Endodermal cell (in vitro differentiated cells): ENCODE results near the gene SPPL2C. TPM values are rescaled to one million over a fixed set of nuclear protein-coding genes. Genes with fewer than 3 reads are reported as not detected.

Experiments used
- DNase-seq: peaks from one replicate; pipeline ENCODE4 v3.0.0-alpha.2; 2017
- H3K27ac ChIP-seq: 2 replicates; pipeline ENCODE4 v1.5.1; 2013; ENCODE audit warnings: mild to moderate bottlenecking, low read depth, low read length, moderate library complexity
- H3K27me3 ChIP-seq: 2 replicates; pipeline ENCODE4 v1.6.1; 2013; ENCODE audit warnings: mild to moderate bottlenecking, low read length, moderate library complexity; ENCODE audit not compliant: insufficient read depth, control insufficient read depth, poor library complexity, severe bottlenecking
- H3K36me3 ChIP-seq: 2 replicates; pipeline ENCODE4 v1.7.0; 2013; ENCODE audit warnings: mild to moderate bottlenecking, low read length, moderate library complexity; ENCODE audit not compliant: control insufficient read depth, insufficient read depth
- H3K4me1 ChIP-seq: one replicate; pipeline ENCODE4 v1.7.0; 2013; ENCODE audit warnings: low read length; ENCODE audit not compliant: control insufficient read depth, insufficient read depth
- H3K4me3 ChIP-seq: 2 replicates; pipeline ENCODE4 v1.5.1; 2013; ENCODE audit warnings: mild to moderate bottlenecking, low read length, moderate library complexity
- H3K9ac ChIP-seq: 2 replicates; pipeline ENCODE4 v1.6.1; 2013; ENCODE audit warnings: mild to moderate bottlenecking, low read length, moderate library complexity; ENCODE audit not compliant: poor library complexity, severe bottlenecking; ENCODE audit errors: extremely low read depth
- H3K9me3 ChIP-seq: 2 replicates; pipeline ENCODE4 v1.6.1; 2013; ENCODE audit warnings: mild to moderate bottlenecking, low read length, moderate library complexity; ENCODE audit not compliant: control insufficient read depth
- H3K27ac Mint-ChIP-seq: 2 replicates; pipeline ENCODE4 v1.8.0; 2020; ENCODE audit warnings: mixed read lengths
- H3K27me3 Mint-ChIP-seq: 2 replicates; pipeline ENCODE4 v1.8.0; 2021; ENCODE audit warnings: mild to moderate bottlenecking, mixed read lengths; ENCODE audit not compliant: insufficient read depth
- H3K36me3 Mint-ChIP-seq: 2 replicates; pipeline ENCODE4 v1.8.0; 2020; ENCODE audit warnings: low read depth, mixed read lengths
- H3K4me1 Mint-ChIP-seq: 2 replicates; pipeline ENCODE4 v1.8.0; 2020; ENCODE audit warnings: mixed read lengths
- H3K4me3 Mint-ChIP-seq: 2 replicates; pipeline ENCODE4 v1.8.0; 2020; ENCODE audit warnings: mild to moderate bottlenecking, moderate library complexity, mixed read lengths
- H3K9me3 Mint-ChIP-seq: 2 replicates; pipeline ENCODE4 v1.8.0; 2020; ENCODE audit warnings: mild to moderate bottlenecking, mixed read lengths
- CTCF ChIP-seq: fragments of 200-600 bp; sonication (generic); conservative IDR thresholded peaks from 2 replicates; pipeline ENCODE4 v1.5.0; 2021; ENCODE audit warnings: antibody characterized with exemption, mild to moderate bottlenecking
- WGBS, 2 experiments: methylation state at CpG; one replicate each; pipeline versions ENCODE4 v1.1.5 to v1.1.7; 2013; ENCODE audit warnings: missing lambda C conversion rate in 2 of 2, mixed read lengths in 1 of 2; ENCODE audit not compliant: insufficient coverage in 1 of 2, insufficient read length in 1 of 2; 5-methylcytosine and 5-hydroxymethylcytosine counted together
- total RNA-seq, 2 donors: library from RNA; stranded (reverse); fragmentation: NEBNext Ultra II Directional in 1 of 2; extraction: Animal tissue kit (Norgen Biotek cat#: 25700) in 1 of 2; gene quantifications; 2 replicates in 1 of 2; 3 replicates in 1 of 2; pipeline ENCODE4 v1.2.1, GENCODE V29; 2021

The SPPL2C gene
- total RNA-seq, 2 donors from 2014 or later = not detected

GRCh38 chr17:45871718-45872117 is 27.0 kb downstream of the SPPL2C start:
- 86 to 93% methylated on average over 5 of the region's 5 CpGs for WGBS, 2 experiments
- TF ChIP-seq CTCF = no peak
- peaks cover 13% of the 10 kb centered on the region for H3K4me1 Mint-ChIP-seq
- H3K9me3 Mint-ChIP-seq = no peaks in the 10 kb centered on the region
- H3K9ac ChIP-seq = no peak overlapping the region
- H3K27me3 ChIP-seq = peaks cover 7% of the 10 kb centered on the region
- H3K27ac ChIP-seq = no peak overlapping the region
- H3K36me3 ChIP-seq = no peaks in the 10 kb centered on the region
- no peak overlapping the region for H3K27ac Mint-ChIP-seq
- H3K36me3 Mint-ChIP-seq = no peaks in the 10 kb centered on the region
- DNase-seq = no peak
- no peaks in the 10 kb centered on the region for H3K4me1 ChIP-seq
- no peak overlapping the region for H3K4me3 Mint-ChIP-seq
- H3K27me3 Mint-ChIP-seq = peaks cover 6% of the 10 kb centered on the region
- no peak overlapping the region for H3K4me3 ChIP-seq
- H3K9me3 ChIP-seq = no peaks in the 10 kb centered on the region

- H3K9me3 ChIP-seq = no peaks in the 10 kb centered on the region
- H3K4me1 ChIP-seq = no peaks in the 10 kb centered on the region
- Mint-ChIP-seq H3K4me3 (no peak overlapping the region), H3K36me3 (no peaks in the 10 kb centered on the region), H3K9me3 (no peaks in the 10 kb centered on the region), H3K27me3 (peaks cover 8% of the 10 kb centered on the region), H3K27ac (no peak overlapping the region), H3K4me1 (peaks cover 13% of the 10 kb centered on the region)
- H3K27ac ChIP-seq = no peak overlapping the region
- DNase-seq = no peak
- H3K9ac ChIP-seq = no peak overlapping the region
- H3K27me3 ChIP-seq = peaks cover 23% of the 10 kb centered on the region
- no peaks in the 10 kb centered on the region for H3K36me3 ChIP-seq
- no peak for TF ChIP-seq CTCF
- WGBS, 2 experiments = 50 to 65% methylated on average over 6 of the region's 6 CpGs
- H3K4me3 ChIP-seq = no peak overlapping the region
Observed at GRCh38 chr17:45873728-45874127, 29.0 kb downstream of the SPPL2C start.

- no peaks in the 10 kb centered on the region for H3K9me3 Mint-ChIP-seq
- H3K27me3 Mint-ChIP-seq = peaks cover 8% of the 10 kb centered on the region
- Histone ChIP-seq H3K27me3 (peaks cover 23% of the 10 kb centered on the region), H3K36me3 (no peaks in the 10 kb centered on the region), H3K27ac (no peak overlapping the region), H3K4me1 (no peaks in the 10 kb centered on the region), H3K9ac (no peak overlapping the region), H3K4me3 (no peak overlapping the region), H3K9me3 (no peaks in the 10 kb centered on the region)
- no peak overlapping the region for H3K4me3 Mint-ChIP-seq
- no peak overlapping the region for H3K27ac Mint-ChIP-seq
- H3K4me1 Mint-ChIP-seq = peaks cover 13% of the 10 kb centered on the region
- TF ChIP-seq CTCF = no peak
- 81 to 85% methylated on average over 2 to 3 of the region's 3 CpGs for WGBS, 2 experiments
- no peak for DNase-seq
- no peaks in the 10 kb centered on the region for H3K36me3 Mint-ChIP-seq
Observed at GRCh38 chr17:45874151-45874550, 29.5 kb downstream of the SPPL2C start.
